ENCODE data around the gene HS3ST2. TPM values are rescaled to one million over a fixed set of nuclear protein-coding genes. Genes with fewer than 3 reads are reported as not detected.

Gene HS3ST2
- total and polyA plus RNA-seq, 2 donors (not counting 3 experiments of a cell fraction or from before 2014, with no cell fraction given), result not detected

- dilution Hi-C loops (cut with MboI; ENCODE audit: extremely low pct_ligation_motif_present, low sequenced_read_pairs), result no loop called here
- CTCF ChIA-PET, result interaction anchor here (1.2 kb wide), 1 partner anchor 32 kb away, joined by 4 read pairs; no protein-coding TSS in a partner anchor
- no TSS peak for BruUV-seq (replicated peaks)
These were observed 30.5 kb downstream of the HS3ST2 start for GRCh38 chr16:22844416-22844815.

GRCh38 chr16:22847100-22847499 lies 33.1 kb downstream of the HS3ST2 start:
- no peaks in the 10 kb centered on the region for H3K9me1 ChIP-seq (replicated peaks; ENCODE audit: control insufficient read depth, extremely low read depth, insufficient read depth, low read length)
- no peaks in the 10 kb centered on the region for H3K9me3 ChIP-seq (replicated peaks; ENCODE audit: control insufficient read depth, insufficient read depth, low read length)
- DNase-seq (ENCODE audit: low read depth, low spot score), result no peak
- H4K20me1 ChIP-seq (replicated peaks; ENCODE audit: control insufficient read depth, extremely low read depth, insufficient read depth, low read length), result no peaks in the 10 kb centered on the region
- H3K27ac ChIP-seq (ENCODE audit: insufficient read depth, low read depth, low read length), result no peak overlapping the region
- no peaks in the 10 kb centered on the region for H3K36me3 ChIP-seq (ENCODE audit: control insufficient read depth in 2 of 2, extremely low read depth in 1 of 2, insufficient read depth in 2 of 2, low read length in 2 of 2)
- H3K4me3 ChIP-seq (replicated peaks in 1 of 3; ENCODE audit: insufficient read depth in 1 of 3, low read depth in 1 of 3, low read length in 3 of 3), result no peak overlapping the region
- H2AFZ ChIP-seq (ENCODE audit: low read depth, low read length), result no peak overlapping the region
- BruUV-seq (replicated peaks), result no TSS peak
- intact Hi-C loops (cut with micrococcal nuclease), result no loop called here
- CTCF ChIA-PET, result no interaction called here
- no peak overlapping the region for H3K9ac ChIP-seq (replicated peaks; ENCODE audit: extremely low read depth, insufficient read depth, low read length)
- dilution Hi-C loops (cut with MboI; ENCODE audit: extremely low pct_ligation_motif_present, low sequenced_read_pairs), result no loop called here
- FAIRE-seq, result no peak
- H3K79me2 ChIP-seq (ENCODE audit: control insufficient read depth, insufficient read depth, low read length), result no peaks in the 10 kb centered on the region
- H3K4me2 ChIP-seq (ENCODE audit: insufficient read depth, low read length), result no peak overlapping the region
- POLR2A ChIA-PET, result no interaction called here
- no peak for TF ChIP-seq EZH2 (IDR thresholded peaks at IDR 0.05; ENCODE audit: borderline replicate concordance, low read depth, low read length, severe bottlenecking)
- TF ChIP-seq FOS (IDR thresholded peaks at IDR 0.05; ENCODE audit: borderline replicate concordance, insufficient read depth, low read length), result no peak
- no peak for TF ChIP-seq GATA2 (IDR thresholded peaks at IDR 0.05; ENCODE audit: insufficient read depth, insufficient read length, low read depth, low read length)
- TF ChIP-seq POLR2AphosphoS5 (IDR thresholded peaks at IDR 0.05; ENCODE audit: insufficient read depth, low read depth, low read length), result no peak
- TF ChIP-seq JUN (IDR thresholded peaks at IDR 0.05; ENCODE audit: borderline replicate concordance, insufficient read depth, insufficient read length, low read depth), result no peak
- no peak for TF ChIP-seq MAX (IDR thresholded peaks at IDR 0.05; ENCODE audit: insufficient read depth, insufficient read length)
- no peak for TF ChIP-seq POLR2A (IDR thresholded peaks at IDR 0.05; ENCODE audit: low read depth, low read length)
- TF ChIP-seq CTCF (IDR thresholded peaks at IDR 0.05; ENCODE audit: extremely low read depth in 1 of 2, insufficient read depth in 1 of 2, low read depth in 1 of 2, low read length in 2 of 2), result no peak
- no peak for TF ChIP-seq MYC (IDR thresholded peaks at IDR 0.05; ENCODE audit: low read depth, low read length)
- H3K27me3 ChIP-seq (ENCODE audit: control insufficient read depth in 2 of 2, insufficient read depth in 2 of 2, low read length in 2 of 2), result no peaks in the 10 kb centered on the region
- no peaks in the 10 kb centered on the region for H3K4me1 ChIP-seq (ENCODE audit: control insufficient read depth, extremely low read depth, insufficient read depth, low read length)

More at GRCh38 chr16:22844416-22844815, 30.5 kb downstream of the HS3ST2 start:
- intact Hi-C loops (cut with micrococcal nuclease), result no loop called here
- DNase-seq (ENCODE audit: low read depth, low spot score) (no peak), FAIRE-seq (no peak)
- H3K4me3 ChIP-seq (replicated peaks in 1 of 3; ENCODE audit: insufficient read depth in 1 of 3, low read depth in 1 of 3, low read length in 3 of 3), result no peak overlapping the region
- no peak overlapping the region for H3K4me2 ChIP-seq (ENCODE audit: insufficient read depth, low read length)
- H3K79me2 ChIP-seq (ENCODE audit: control insufficient read depth, insufficient read depth, low read length), result no peaks in the 10 kb centered on the region
- no peaks in the 10 kb centered on the region for H3K27me3 ChIP-seq (ENCODE audit: control insufficient read depth in 2 of 2, insufficient read depth in 2 of 2, low read length in 2 of 2)
- H3K9ac ChIP-seq (replicated peaks; ENCODE audit: extremely low read depth, insufficient read depth, low read length), result no peak overlapping the region
- H4K20me1 ChIP-seq (replicated peaks; ENCODE audit: control insufficient read depth, extremely low read depth, insufficient read depth, low read length), result no peaks in the 10 kb centered on the region
- H3K9me1 ChIP-seq (replicated peaks; ENCODE audit: control insufficient read depth, extremely low read depth, insufficient read depth, low read length), result no peaks in the 10 kb centered on the region
- POLR2A ChIA-PET, result no interaction called here
- H2AFZ ChIP-seq (ENCODE audit: low read depth, low read length), result no peak overlapping the region
- no peaks in the 10 kb centered on the region for H3K36me3 ChIP-seq (ENCODE audit: control insufficient read depth in 2 of 2, extremely low read depth in 1 of 2, insufficient read depth in 2 of 2, low read length in 2 of 2)
- no peaks in the 10 kb centered on the region for H3K9me3 ChIP-seq (replicated peaks; ENCODE audit: control insufficient read depth, insufficient read depth, low read length)
- no peaks in the 10 kb centered on the region for H3K4me1 ChIP-seq (ENCODE audit: control insufficient read depth, extremely low read depth, insufficient read depth, low read length)
- no peak overlapping the region for H3K27ac ChIP-seq (ENCODE audit: insufficient read depth, low read depth, low read length)
- TF ChIP-seq POLR2A (IDR thresholded peaks at IDR 0.05; ENCODE audit: low read depth, low read length), result no peak
- no peak for TF ChIP-seq MYC (IDR thresholded peaks at IDR 0.05; ENCODE audit: low read depth, low read length)
- no peak for TF ChIP-seq EZH2 (IDR thresholded peaks at IDR 0.05; ENCODE audit: borderline replicate concordance, low read depth, low read length, severe bottlenecking)
- TF ChIP-seq POLR2AphosphoS5 (IDR thresholded peaks at IDR 0.05; ENCODE audit: insufficient read depth, low read depth, low read length), result no peak
- no peak for TF ChIP-seq GATA2 (IDR thresholded peaks at IDR 0.05; ENCODE audit: insufficient read depth, insufficient read length, low read depth, low read length)

Measured in endothelial cell of umbilical vein (primary cell).